ENCODE data around the gene PDK1.

PDK1 gene

GRCh38 chr2:172518995-172519394 lies 36.9 kb upstream of the PDK1 start:
- no peak for TF ChIP-seq REST (IDR thresholded peaks at IDR 0.05; ENCODE audit: insufficient read depth in 1 of 2, low read depth in 2 of 2, low read length in 2 of 2)
- TF ChIP-seq TAF1 (IDR thresholded peaks at IDR 0.05; ENCODE audit: borderline replicate concordance, insufficient read depth, low read length), result no peak
- no peak for TF ChIP-seq POLR2AphosphoS5 (IDR thresholded peaks at IDR 0.05; ENCODE audit: low read depth, low read length)
- TF ChIP-seq SIN3A (IDR thresholded peaks at IDR 0.05; ENCODE audit: borderline replicate concordance, insufficient read depth, low read length), result no peak
- TF ChIP-seq FOXP2 (optimal IDR thresholded peaks at IDR 0.05; ENCODE audit: borderline replicate concordance, extremely low read depth, extremely low read length, insufficient read depth), result no peak

GRCh38 chr2:172525601-172526000 lies 30.3 kb upstream of the PDK1 start:
- TF ChIP-seq TAF1 (IDR thresholded peaks at IDR 0.05; ENCODE audit: borderline replicate concordance, insufficient read depth, low read length) (no peak), POLR2AphosphoS5 (IDR thresholded peaks at IDR 0.05; ENCODE audit: low read depth, low read length) (no peak), SIN3A (IDR thresholded peaks at IDR 0.05; ENCODE audit: borderline replicate concordance, insufficient read depth, low read length) (no peak), REST (IDR thresholded peaks at IDR 0.05; ENCODE audit: insufficient read depth in 1 of 2, low read depth in 2 of 2, low read length in 2 of 2) (no peak), FOXP2 (optimal IDR thresholded peaks at IDR 0.05; ENCODE audit: borderline replicate concordance, extremely low read depth, extremely low read length, insufficient read depth) (no peak)

GRCh38 chr2:172531309-172531708 lies 24.6 kb upstream of the PDK1 start:
- TF ChIP-seq POLR2AphosphoS5 (IDR thresholded peaks at IDR 0.05; ENCODE audit: low read depth, low read length), result no peak
- TF ChIP-seq TAF1 (IDR thresholded peaks at IDR 0.05; ENCODE audit: borderline replicate concordance, insufficient read depth, low read length), result no peak
- no peak for TF ChIP-seq SIN3A (IDR thresholded peaks at IDR 0.05; ENCODE audit: borderline replicate concordance, insufficient read depth, low read length)

GRCh38 chr2:172533687-172534086 lies 22.2 kb upstream of the PDK1 start:
- no peak for TF ChIP-seq TAF1 (IDR thresholded peaks at IDR 0.05; ENCODE audit: borderline replicate concordance, insufficient read depth, low read length)
- no peak for TF ChIP-seq POLR2AphosphoS5 (IDR thresholded peaks at IDR 0.05; ENCODE audit: low read depth, low read length)
- no peak for TF ChIP-seq REST (IDR thresholded peaks at IDR 0.05; ENCODE audit: insufficient read depth in 1 of 2, low read depth in 2 of 2, low read length in 2 of 2)

GRCh38 chr2:172535119-172535518 lies 20.8 kb upstream of the PDK1 start:
- TF ChIP-seq FOXP2 (optimal IDR thresholded peaks at IDR 0.05; ENCODE audit: borderline replicate concordance, extremely low read depth, extremely low read length, insufficient read depth), result no peak
- no peak for TF ChIP-seq POLR2AphosphoS5 (IDR thresholded peaks at IDR 0.05; ENCODE audit: low read depth, low read length)
- no peak for TF ChIP-seq REST (IDR thresholded peaks at IDR 0.05; ENCODE audit: insufficient read depth in 1 of 2, low read depth in 2 of 2, low read length in 2 of 2)
- no peak for TF ChIP-seq SIN3A (IDR thresholded peaks at IDR 0.05; ENCODE audit: borderline replicate concordance, insufficient read depth, low read length)
- no peak for TF ChIP-seq TAF1 (IDR thresholded peaks at IDR 0.05; ENCODE audit: borderline replicate concordance, insufficient read depth, low read length)

Data from PFSK-1 (cell line).